GM23338 (cell line): Measurements from ENCODE around the gene WIPF3. TPM values are rescaled to one million over a fixed set of nuclear protein-coding genes. Genes with fewer than 3 reads are reported as not detected.

Experiments
- ATAC-seq: fragments of 200-7000 bp; cut with Tn5 transposase; 3 replicates; pipeline ENCODE4 v1.9.1; 2020
- DNase-seq: peaks from one replicate; pipeline ENCODE4 v3.0.0-alpha.2; 2015; ENCODE audit warnings: low spot score
- H2AFZ ChIP-seq: fragments of 200-600 bp; sonication (generic); 2 replicates; pipeline ENCODE4 v1.8.0; 2016; ENCODE audit warnings: antibody characterized with exemption, mild to moderate bottlenecking, moderate library complexity
- H3F3A ChIP-seq: fragments of 200-600 bp; sonication (generic); replicated peaks from 2 replicates; pipeline ENCODE4 v1.8.0; 2017; ENCODE audit warnings: antibody characterized with exemption, mixed run types, low read depth
- H3K27ac ChIP-seq: fragments of 200-600 bp; sonication (generic); 2 replicates; pipeline ENCODE4 v1.6.1; 2016; ENCODE audit warnings: low read depth
- H3K27me3 ChIP-seq: fragments of 200-600 bp; sonication (generic); 2 replicates; pipeline ENCODE4 v1.8.0; 2016; ENCODE audit warnings: mild to moderate bottlenecking, mixed run types, moderate library complexity; ENCODE audit not compliant: insufficient read depth
- H3K36me3 ChIP-seq: fragments of 200-600 bp; sonication (generic); 2 replicates; pipeline ENCODE4 v1.8.0; 2016; ENCODE audit warnings: mild to moderate bottlenecking; ENCODE audit not compliant: insufficient read depth
- H3K4me1 ChIP-seq: fragments of 200-600 bp; sonication (generic); 2 replicates; pipeline ENCODE4 v1.8.0; 2016; ENCODE audit warnings: mild to moderate bottlenecking, moderate library complexity; ENCODE audit not compliant: insufficient read depth
- H3K4me2 ChIP-seq: fragments of 200-600 bp; sonication (generic); 2 replicates; pipeline ENCODE4 v1.7.1; 2017; ENCODE audit warnings: mixed run types
- H3K4me3 ChIP-seq: fragments of 200-600 bp; sonication (generic); 2 replicates; pipeline ENCODE4 v1.6.1; 2016; ENCODE audit warnings: mixed run types
- H3K79me2 ChIP-seq: fragments of 200-600 bp; sonication (generic); replicated peaks from 2 replicates; pipeline ENCODE4 v1.8.0; 2017; ENCODE audit warnings: mild to moderate bottlenecking; ENCODE audit not compliant: insufficient read depth
- H3K9me2 ChIP-seq: fragments of 200-600 bp; sonication (generic); 2 replicates; pipeline ENCODE4 v1.8.0; 2017; ENCODE audit not compliant: insufficient read depth
- H4K20me1 ChIP-seq: fragments of 200-600 bp; sonication (generic); replicated peaks from 2 replicates; pipeline ENCODE4 v1.8.0; 2017; ENCODE audit warnings: mild to moderate bottlenecking; ENCODE audit not compliant: insufficient read depth
- H3K27ac Mint-ChIP-seq: 2 replicates; pipeline ENCODE4 v1.8.0; 2020; ENCODE audit warnings: inconsistent platforms, mild to moderate bottlenecking, moderate library complexity, mixed read lengths
- H3K27me3 Mint-ChIP-seq: 3 replicates; pipeline ENCODE4 v1.8.0; 2022; ENCODE audit warnings: low read depth, mild to moderate bottlenecking, moderate library complexity, mixed read lengths, inconsistent platforms; ENCODE audit not compliant: insufficient read depth, poor library complexity
- H3K36me3 Mint-ChIP-seq: 3 replicates; pipeline ENCODE4 v1.8.0; 2021; ENCODE audit warnings: low read depth, mild to moderate bottlenecking, inconsistent platforms, moderate library complexity, mixed read lengths
- H3K4me1 Mint-ChIP-seq: 3 replicates; pipeline ENCODE4 v1.8.0; 2020; ENCODE audit warnings: mild to moderate bottlenecking, inconsistent platforms, mixed read lengths
- H3K4me3 Mint-ChIP-seq: 3 replicates; pipeline ENCODE4 v1.8.0; 2021; ENCODE audit warnings: moderate library complexity, mild to moderate bottlenecking, inconsistent platforms, mixed read lengths
- H3K9me3 Mint-ChIP-seq: 3 replicates; pipeline ENCODE4 v1.8.0; 2020; ENCODE audit warnings: moderate library complexity, mild to moderate bottlenecking, inconsistent platforms, mixed read lengths
- CREB1 ChIP-seq: fragments of 250-450 bp; sonication (Bioruptor Pico); IDR thresholded peaks from 2 replicates; pipeline ENCODE4 v1.5.0; 2020; ENCODE audit warnings: low read depth, mild to moderate bottlenecking, moderate library complexity
- CTCF ChIP-seq, 2 experiments: fragments of 200-600 bp in 1 of 2; sonication (generic) in 1 of 2; conservative IDR thresholded peaks; 2 replicates each; pipeline versions ENCODE4 v1.5.1 to v1.6.1; 2016 to 2017; ENCODE audit warnings: antibody characterized with exemption in 2 of 2, low read depth in 2 of 2, mild to moderate bottlenecking in 2 of 2, moderate library complexity in 1 of 2
- ETS1 ChIP-seq: IDR thresholded peaks from 2 replicates; pipeline ENCODE4 v1.6.1; 2016; ENCODE audit warnings: antibody characterized with exemption
- EZH2 ChIP-seq: fragments of 200-600 bp; sonication (generic); IDR thresholded peaks from one replicate; pipeline ENCODE4 v1.8.0; 2017; ENCODE audit warnings: antibody characterized with exemption, mild to moderate bottlenecking, low read depth; ENCODE audit not compliant: unreplicated experiment
- EZH2phosphoT487 ChIP-seq: fragments of 200-600 bp; sonication (generic); IDR thresholded peaks from one replicate; pipeline ENCODE4 v1.8.1; 2018; ENCODE audit warnings: antibody characterized with exemption; ENCODE audit not compliant: unreplicated experiment
- JUNB ChIP-seq: IDR thresholded peaks from one replicate; pipeline ENCODE4 v1.6.1; 2016; ENCODE audit warnings: antibody characterized with exemption; ENCODE audit not compliant: unreplicated experiment
- NANOG ChIP-seq: IDR thresholded peaks from 2 replicates; pipeline ENCODE4 v1.6.1; 2016; ENCODE audit warnings: antibody characterized with exemption, borderline replicate concordance
- POLR2AphosphoS5 ChIP-seq: IDR thresholded peaks from 2 replicates; pipeline ENCODE4 v1.6.1; 2016; ENCODE audit warnings: antibody characterized with exemption, low read depth
- REST ChIP-seq: IDR thresholded peaks from one replicate; pipeline ENCODE4 v1.6.1; 2018; ENCODE audit warnings: antibody characterized with exemption; ENCODE audit not compliant: unreplicated experiment
- STAT1 ChIP-seq: IDR thresholded peaks from one replicate; pipeline ENCODE4 v1.6.1; 2016; ENCODE audit warnings: antibody characterized with exemption; ENCODE audit not compliant: unreplicated experiment
- ZNF114 ChIP-seq: fragments of 250-450 bp; sonication (Bioruptor Pico); IDR thresholded peaks from 2 replicates; pipeline ENCODE4 v1.5.0; 2020; ENCODE audit warnings: mild to moderate bottlenecking, moderate library complexity
- ZNF331 ChIP-seq: fragments of 250-450 bp; sonication (Bioruptor Pico); IDR thresholded peaks from 2 replicates; pipeline ENCODE4 v1.5.0; 2020; ENCODE audit warnings: low read depth, mild to moderate bottlenecking, moderate library complexity
- ZNF462 ChIP-seq: fragments of 250-450 bp; sonication (Bioruptor Pico); IDR thresholded peaks from 2 replicates; pipeline ENCODE4 v1.5.0; 2020; ENCODE audit warnings: mild to moderate bottlenecking, moderate library complexity
- polyA plus RNA-seq: library from polyadenylated mRNA; unstranded; fragments of >200 nt; fragmentation: Nextera tagmentation; extraction: Ambion mirVana; gene quantifications from 2 replicates; pipeline ENCODE4 v1.2.1, GENCODE V29; 2016
- total RNA-seq: library from RNA; depleted of rRNA; stranded (reverse); fragments of >200 nt; shearing (Covaris generic); gene quantifications from 2 replicates; pipeline ENCODE4 v1.2.3, GENCODE V29; 2014

The WIPF3 gene
- total and polyA plus RNA-seq, 2 experiments from 2014 or later = 5.7 to 11.4 TPM

GRCh38 chr7:29890251-29890650, 83.9 kb downstream of the WIPF3 start:
- ATAC-seq (no peak), DNase-seq (no peak)
- H4K20me1 ChIP-seq = no peaks in the 10 kb centered on the region
- no peak overlapping the region for H2AFZ ChIP-seq
- Mint-ChIP-seq H3K36me3 (peaks cover 7% of the 10 kb centered on the region), H3K4me1 (peaks cover 4% of the 10 kb centered on the region; the same call in 2 of the 3 replicates), H3K27me3 (peaks cover 4% of the 10 kb centered on the region), H3K27ac (no peak overlapping the region), H3K4me3 (no peak overlapping the region), H3K9me3 (no peaks in the 10 kb centered on the region)
- TF ChIP-seq ZNF462 (no peak), ZNF331 (CRISPR knock-in tag) (no peak), ETS1 (no peak), POLR2AphosphoS5 (no peak), ZNF114 (CRISPR knock-in tag) (no peak), EZH2 (no peak), REST (no peak), JUNB (no peak), CTCF (conservative IDR thresholded peaks at IDR 0.05; ENCODE audit: low read depth in 2 of 2) (no peak), CREB1 (CRISPR knock-in tag) (no peak), EZH2phosphoT487 (no peak), STAT1 (no peak), NANOG (no peak)
- H3F3A ChIP-seq = no peaks in the 10 kb centered on the region
- no peak overlapping the region for H3K27ac ChIP-seq
- H3K4me2 ChIP-seq = no peak overlapping the region
- peaks cover 2% of the 10 kb centered on the region for H3K4me1 ChIP-seq
- no peaks in the 10 kb centered on the region for H3K9me2 ChIP-seq
- H3K36me3 ChIP-seq = peaks cover 5% of the 10 kb centered on the region; the same call in 1 of the 2 replicates
- peaks cover 5% of the 10 kb centered on the region; the same call in 1 of the 2 replicates for H3K79me2 ChIP-seq
- no peaks in the 10 kb centered on the region for H3K27me3 ChIP-seq
- no peak overlapping the region for H3K4me3 ChIP-seq
